ENCODE data around the gene ZNF335. TPM values are rescaled to one million over a fixed set of nuclear protein-coding genes. Genes with fewer than 3 reads are reported as not detected.

Gene ZNF335
- total RNA-seq, 6 experiments from 2014 or later: 13.1 to 14.6 (median 13.5) TPM

DNA sequence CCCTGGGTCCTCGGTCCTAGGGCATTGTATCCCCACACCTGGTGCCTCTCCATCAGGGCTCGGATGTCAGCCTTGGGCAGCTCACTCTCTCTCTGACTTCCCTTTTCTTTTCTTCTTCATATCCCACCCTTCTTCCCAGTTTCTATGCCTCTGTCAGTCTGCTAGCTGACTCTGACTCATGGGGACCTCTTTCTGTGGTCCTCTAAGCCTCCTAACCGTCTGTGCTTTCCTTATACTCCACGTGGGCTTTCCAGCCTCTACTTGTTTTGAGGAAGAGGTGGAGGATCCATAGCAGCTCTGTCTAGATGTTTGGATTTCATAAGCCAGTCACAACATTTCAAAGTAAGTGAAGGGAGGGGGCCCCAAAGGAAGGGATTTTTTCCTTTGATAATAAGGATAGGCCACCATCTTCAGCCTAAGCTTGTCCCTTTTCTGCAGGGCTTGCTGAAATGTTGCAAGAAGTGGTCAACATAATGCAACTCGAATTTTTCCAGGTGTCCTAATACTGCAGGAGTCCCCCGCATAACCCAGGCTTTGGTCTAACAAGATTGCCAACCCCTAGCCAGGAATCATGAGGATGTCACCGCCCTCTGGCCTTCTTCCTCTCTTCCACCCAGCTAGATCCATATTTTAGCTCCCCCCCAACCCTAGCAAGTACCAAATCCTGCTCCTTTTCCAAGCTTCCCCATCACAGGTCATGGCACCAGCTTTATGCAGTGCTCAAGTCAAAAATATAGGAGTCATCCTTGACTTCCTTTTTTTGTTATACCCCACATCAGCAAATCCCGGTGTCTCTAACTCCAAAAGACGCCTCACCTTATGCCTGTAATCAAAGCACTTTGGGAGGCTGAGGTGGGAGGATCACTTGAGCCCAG is 51.3 kb downstream of the ZNF335 start:
- H3K27me3 Mint-ChIP-seq (ENCODE audit: insufficient read depth): peaks cover 8% of the 10 kb centered on the region
- peaks cover 30% of the 10 kb centered on the region for H3K4me1 Mint-ChIP-seq (ENCODE audit: low read depth)
- TF ChIP-seq, protein P1, sequence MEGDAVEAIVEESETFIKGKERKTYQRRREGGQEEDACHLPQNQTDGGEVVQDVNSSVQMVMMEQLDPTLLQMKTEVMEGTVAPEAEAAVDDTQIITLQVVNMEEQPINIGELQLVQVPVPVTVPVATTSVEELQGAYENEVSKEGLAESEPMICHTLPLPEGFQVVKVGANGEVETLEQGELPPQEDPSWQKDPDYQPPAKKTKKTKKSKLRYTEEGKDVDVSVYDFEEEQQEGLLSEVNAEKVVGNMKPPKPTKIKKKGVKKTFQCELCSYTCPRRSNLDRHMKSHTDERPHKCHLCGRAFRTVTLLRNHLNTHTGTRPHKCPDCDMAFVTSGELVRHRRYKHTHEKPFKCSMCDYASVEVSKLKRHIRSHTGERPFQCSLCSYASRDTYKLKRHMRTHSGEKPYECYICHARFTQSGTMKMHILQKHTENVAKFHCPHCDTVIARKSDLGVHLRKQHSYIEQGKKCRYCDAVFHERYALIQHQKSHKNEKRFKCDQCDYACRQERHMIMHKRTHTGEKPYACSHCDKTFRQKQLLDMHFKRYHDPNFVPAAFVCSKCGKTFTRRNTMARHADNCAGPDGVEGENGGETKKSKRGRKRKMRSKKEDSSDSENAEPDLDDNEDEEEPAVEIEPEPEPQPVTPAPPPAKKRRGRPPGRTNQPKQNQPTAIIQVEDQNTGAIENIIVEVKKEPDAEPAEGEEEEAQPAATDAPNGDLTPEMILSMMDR (IDR thresholded peaks at IDR 0.05): no peak
- H3K36me3 Mint-ChIP-seq (ENCODE audit: low read depth): no peaks in the 10 kb centered on the region
- H3K9me3 Mint-ChIP-seq: no peaks in the 10 kb centered on the region
- no peak overlapping the region for H3K27ac Mint-ChIP-seq
- no peak overlapping the region for H3K4me3 Mint-ChIP-seq
- DNase-seq: no peak

DNA sequence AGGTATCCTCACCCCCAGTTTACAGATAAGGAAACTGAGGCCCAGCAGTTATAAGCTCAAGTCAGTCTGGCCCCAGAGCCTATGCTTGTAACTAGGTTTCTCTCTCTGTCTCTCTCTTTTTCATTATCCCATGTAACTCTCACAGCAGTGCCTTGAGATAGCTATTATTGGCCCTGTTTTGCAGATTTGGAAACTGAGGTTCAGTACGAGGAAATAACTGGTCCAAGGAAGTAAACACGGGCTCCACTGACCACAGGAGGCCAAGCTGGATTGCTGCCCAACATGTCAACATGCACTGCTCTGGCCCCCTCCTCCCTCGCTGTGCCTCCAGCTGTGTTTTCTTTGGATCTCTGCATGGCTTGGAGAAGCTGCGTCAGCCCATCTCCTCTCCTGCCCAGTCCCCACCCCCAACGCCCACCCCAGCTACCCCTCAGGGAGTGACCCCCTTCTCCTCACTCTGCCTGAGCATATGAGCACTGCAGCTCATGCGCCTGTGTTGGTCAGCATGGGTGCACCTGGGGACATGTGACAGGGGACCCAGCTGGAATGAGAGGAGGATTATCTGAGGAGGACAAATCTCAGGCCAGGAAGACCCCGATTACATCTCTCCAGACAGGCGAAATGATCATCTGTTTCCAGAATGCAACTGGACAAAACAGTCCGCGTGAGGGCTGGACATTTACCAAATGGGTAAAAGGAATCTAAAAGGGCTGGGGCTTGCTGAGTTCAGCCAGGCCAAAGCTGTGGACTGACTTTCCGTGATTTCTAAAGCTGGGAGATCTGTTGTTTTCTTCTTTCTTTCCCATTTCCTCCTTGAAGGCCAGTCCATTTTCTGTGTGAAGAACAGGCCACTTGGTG is 52.2 kb downstream of the ZNF335 start:
- no peak for DNase-seq
- no peaks in the 10 kb centered on the region for H3K9me3 Mint-ChIP-seq
- H3K27ac Mint-ChIP-seq: no peak overlapping the region
- H3K4me1 Mint-ChIP-seq (ENCODE audit: low read depth): peaks cover 30% of the 10 kb centered on the region
- TF ChIP-seq, protein P1 (IDR thresholded peaks at IDR 0.05): no peak
- H3K4me3 Mint-ChIP-seq: no peak overlapping the region
- no peaks in the 10 kb centered on the region for H3K36me3 Mint-ChIP-seq (ENCODE audit: low read depth)
- peaks cover 9% of the 10 kb centered on the region for H3K27me3 Mint-ChIP-seq (ENCODE audit: insufficient read depth)

DNA sequence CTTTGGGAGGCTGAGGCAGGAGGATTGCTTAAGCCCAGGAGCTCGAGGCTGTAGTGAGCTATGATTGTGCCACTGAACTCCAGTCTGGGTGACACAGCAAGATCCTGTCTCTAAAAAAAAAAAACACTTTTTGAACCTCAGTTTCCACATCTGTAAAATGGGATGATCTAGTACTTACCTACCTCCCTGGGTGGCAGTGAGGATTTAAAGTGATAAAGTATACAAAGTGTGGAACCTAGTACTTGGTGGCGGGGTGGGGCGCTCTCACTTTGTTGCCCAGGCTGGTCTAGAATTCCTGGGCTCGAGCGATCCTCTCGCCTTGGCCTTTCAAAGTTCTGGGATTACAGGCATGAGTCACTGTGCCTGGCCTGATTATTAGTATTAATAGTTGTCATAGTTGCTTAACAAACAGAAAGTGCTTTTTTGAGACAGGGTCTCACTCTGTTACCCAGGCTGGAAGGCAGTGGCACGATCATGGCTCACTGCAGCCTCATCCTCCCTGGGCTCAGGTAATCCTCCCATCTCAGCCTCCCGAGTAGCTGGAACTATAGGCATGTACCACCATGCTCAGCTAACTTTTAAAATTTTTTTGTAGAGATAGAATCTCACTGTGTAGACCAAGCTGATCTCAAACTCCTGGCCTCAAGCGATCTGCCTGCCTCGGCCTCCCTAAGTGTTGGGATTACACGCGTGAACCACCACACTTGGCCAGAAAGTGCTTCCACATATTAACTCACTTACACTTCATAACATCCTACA is 53.0 kb downstream of the ZNF335 start:
- Mint-ChIP-seq H3K27ac (no peak overlapping the region), H3K4me3 (no peak overlapping the region), H3K9me3 (no peaks in the 10 kb centered on the region), H3K36me3 (ENCODE audit: low read depth) (no peaks in the 10 kb centered on the region), H3K4me1 (ENCODE audit: low read depth) (peaks cover 24% of the 10 kb centered on the region), H3K27me3 (ENCODE audit: insufficient read depth) (peaks cover 11% of the 10 kb centered on the region)
- TF ChIP-seq, protein P1 (IDR thresholded peaks at IDR 0.05): no peak
- no peak for DNase-seq

DNA sequence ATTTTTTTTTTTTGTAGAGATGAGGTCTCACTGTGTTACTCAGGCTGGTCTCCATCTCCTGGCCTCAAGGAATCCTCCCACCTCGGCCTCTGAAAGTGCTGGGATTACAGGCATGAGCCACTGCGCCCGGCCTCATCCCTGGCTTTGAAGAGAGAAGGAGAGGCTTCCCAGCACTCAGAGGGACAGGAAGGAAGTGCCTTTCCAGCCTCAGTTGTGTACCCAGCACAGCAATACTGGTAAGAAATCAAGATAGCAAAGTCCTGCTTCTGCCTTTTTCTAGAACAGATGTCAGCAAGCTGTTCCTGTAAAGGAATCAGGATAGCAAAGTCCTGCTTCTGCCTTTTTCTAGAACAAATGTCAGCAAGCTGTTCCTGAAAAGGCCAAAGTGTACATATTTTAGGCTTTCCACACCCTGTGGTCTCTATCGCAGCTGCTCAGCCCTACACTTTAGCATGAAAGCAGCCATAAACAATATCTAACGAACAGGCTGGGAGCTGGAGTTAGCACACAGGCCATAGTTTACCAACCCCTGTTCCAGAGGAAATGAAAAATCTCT is 53.7 kb downstream of the ZNF335 start:
- no peak for DNase-seq
- Mint-ChIP-seq H3K36me3 (ENCODE audit: low read depth) (no peaks in the 10 kb centered on the region), H3K27ac (no peak overlapping the region)

More for the DNA sequence above, 53.7 kb downstream of the ZNF335 start:
- TF ChIP-seq, protein P1 (IDR thresholded peaks at IDR 0.05): no peak
- H3K4me3 Mint-ChIP-seq: no peak overlapping the region
- peaks cover 11% of the 10 kb centered on the region for H3K27me3 Mint-ChIP-seq (ENCODE audit: insufficient read depth)
- peaks cover 24% of the 10 kb centered on the region for H3K4me1 Mint-ChIP-seq (ENCODE audit: low read depth)
- no peaks in the 10 kb centered on the region for H3K9me3 Mint-ChIP-seq
